H1 (cell line): ENCODE results near the gene HMMR. TPM values are rescaled to one million over a fixed set of nuclear protein-coding genes. Genes with fewer than 3 reads are reported as not detected.

Experiments
- CTCF ChIA-PET: fragments of 300-600 bp; sonication (Branson Sonifier 250); formaldehyde crosslinking; loops from one replicate; lab custom pipeline; 2021; ENCODE audit not compliant: partially characterized antibody; lab: Charles Lee
- POLR2A ChIA-PET: fragments of 300-600 bp; sonication (Branson Sonifier 250); formaldehyde crosslinking; loops from one replicate; lab custom pipeline; 2021; ENCODE audit warnings: inconsistent platforms; ENCODE audit not compliant: partially characterized antibody; lab: Charles Lee
- DNase-seq, 2 experiments: peaks; one replicate each; pipeline versions ENCODE4 v3.0.0 to v3.0.0-alpha.2; 2010 to 2022; ENCODE audit warnings: low spot score in 2 of 2, low read depth in 1 of 2, mixed read lengths in 1 of 2
- FAIRE-seq: peaks from 2 replicates; lab custom pipeline; 2011; peaks lifted over from hg19 to GRCh38; lab: Jason Lieb, UNC
- H2AFZ ChIP-seq: 2 replicates; pipeline ENCODE4 v1.8.1; 2012; ENCODE audit warnings: low read length, inconsistent platforms
- H2AK5ac ChIP-seq: 2 replicates; pipeline ENCODE4 v1.6.1; 2013; ENCODE audit warnings: low read depth, low read length
- H2BK120ac ChIP-seq: replicated peaks from 2 replicates; pipeline ENCODE3; 2013; ENCODE audit warnings: low read depth, low read length, inconsistent platforms
- H2BK12ac ChIP-seq: 2 replicates; pipeline ENCODE4 v1.6.1; 2013; ENCODE audit warnings: low read depth, low read length
- H2BK15ac ChIP-seq: 2 replicates; pipeline ENCODE4 v1.6.1; 2013; ENCODE audit warnings: low read length
- H2BK20ac ChIP-seq: 2 replicates; pipeline ENCODE4 v1.6.1; 2013; ENCODE audit warnings: low read length
- H2BK5ac ChIP-seq: 2 replicates; pipeline ENCODE4 v1.6.1; 2013; ENCODE audit warnings: low read depth, low read length
- H3K14ac ChIP-seq: 2 replicates; pipeline ENCODE4 v1.6.1; 2013; ENCODE audit warnings: inconsistent platforms; ENCODE audit not compliant: insufficient read length
- H3K18ac ChIP-seq: 2 replicates; pipeline ENCODE4 v1.6.1; 2013; ENCODE audit warnings: low read length; ENCODE audit errors: extremely low read depth
- H3K23ac ChIP-seq: 2 replicates; pipeline ENCODE4 v1.6.1; 2013; ENCODE audit warnings: inconsistent platforms; ENCODE audit not compliant: insufficient read length
- H3K23me2 ChIP-seq: 2 replicates; pipeline ENCODE4 v1.6.1; 2013; ENCODE audit warnings: low read depth, low read length
- H3K27ac ChIP-seq: 2 replicates; pipeline ENCODE4 v1.6.1; 2011; ENCODE audit warnings: low read depth, low read length, inconsistent platforms
- H3K27me3 ChIP-seq, 4 experiments: replicated peaks in 1 of 4; 1 replicate in 1 of 4; 2 replicates in 3 of 4; pipeline versions ENCODE4 v1.6.1 to v1.8.1; 2011 to 2013; ENCODE audit warnings: low read length in 3 of 4, mild to moderate bottlenecking in 3 of 4, inconsistent platforms in 2 of 4, mixed read lengths in 2 of 4, moderate library complexity in 1 of 4; ENCODE audit not compliant: control insufficient read depth in 3 of 4, insufficient read depth in 3 of 4; ENCODE audit errors: extremely low read depth in 1 of 4
- H3K36me3 ChIP-seq, 4 experiments: 2 replicates each; pipeline versions ENCODE4 v1.6.1 to v1.8.1; 2011 to 2013; ENCODE audit warnings: mild to moderate bottlenecking in 4 of 4, low read length in 3 of 4, moderate library complexity in 2 of 4, control low read depth in 1 of 4, inconsistent platforms in 1 of 4; ENCODE audit not compliant: insufficient read depth in 4 of 4, control insufficient read depth in 2 of 4
- H3K4ac ChIP-seq: replicated peaks from 2 replicates; pipeline ENCODE3; 2013; ENCODE audit warnings: low read length, low read depth, mixed read lengths, inconsistent platforms; ENCODE audit not compliant: insufficient read length
- H3K4me1 ChIP-seq, 4 experiments: replicated peaks in 1 of 4; 1 replicate in 1 of 4; 2 replicates in 3 of 4; pipeline versions ENCODE4 v1.6.1 to v1.8.1; 2011 to 2013; ENCODE audit warnings: low read length in 3 of 4, inconsistent platforms in 2 of 4, mixed read lengths in 1 of 4; ENCODE audit not compliant: insufficient read depth in 4 of 4, control insufficient read depth in 3 of 4
- H3K4me2 ChIP-seq, 2 experiments: 2 replicates each; pipeline versions ENCODE4 v1.6.1 to v1.8.1; 2011 to 2013; ENCODE audit warnings: low read depth in 2 of 2, low read length in 2 of 2, control low read depth in 1 of 2, inconsistent platforms in 1 of 2, mild to moderate bottlenecking in 1 of 2; ENCODE audit not compliant: insufficient read depth in 1 of 2
- H3K4me3 ChIP-seq, 4 experiments: fragments of 200-600, 300-600 bp in 1 of 4; sonication (generic), shearing (Covaris generic), sonication (Bioruptor Twin) in 1 of 4; 2 replicates each; pipeline versions ENCODE4 v1.5.1 to v1.8.1; 2011 to 2016; ENCODE audit warnings: low read length in 4 of 4, low read depth in 3 of 4, control low read depth in 2 of 4, inconsistent platforms in 2 of 4, mild to moderate bottlenecking in 2 of 4, mixed read lengths in 1 of 4, moderate library complexity in 1 of 4; ENCODE audit not compliant: insufficient read depth in 2 of 4; ENCODE audit errors: extremely low read depth in 1 of 4
- H3K56ac ChIP-seq: replicated peaks from 2 replicates; pipeline ENCODE3; 2013; ENCODE audit warnings: low read depth, mild to moderate bottlenecking, mixed read lengths, low read length, inconsistent platforms; ENCODE audit not compliant: insufficient read length
- H3K79me1 ChIP-seq: 2 replicates; pipeline ENCODE4 v1.6.1; 2013; ENCODE audit warnings: low read depth, low read length, control low read depth
- H3K79me2 ChIP-seq, 2 experiments: 2 replicates each; pipeline versions ENCODE4 v1.6.1 to v1.8.1; 2012 to 2013; ENCODE audit warnings: low read length in 2 of 2, mild to moderate bottlenecking in 2 of 2, inconsistent platforms in 1 of 2; ENCODE audit not compliant: insufficient read depth in 2 of 2, control insufficient read depth in 1 of 2
- H3K9ac ChIP-seq, 4 experiments: replicated peaks in 1 of 4; 1 replicate in 1 of 4; 2 replicates in 3 of 4; pipeline versions ENCODE4 v1.6.1 to v1.8.1; 2011 to 2013; ENCODE audit warnings: low read depth in 3 of 4, low read length in 3 of 4, control low read depth in 2 of 4, mild to moderate bottlenecking in 2 of 4, moderate library complexity in 2 of 4, inconsistent platforms in 1 of 4; ENCODE audit errors: extremely low read depth in 1 of 4
- H3K9me3 ChIP-seq, 2 experiments: 2 replicates each; pipeline versions ENCODE4 v1.6.1 to v1.8.1; 2012 to 2013; ENCODE audit warnings: mild to moderate bottlenecking in 2 of 2, moderate library complexity in 2 of 2, control low read depth in 1 of 2, inconsistent platforms in 1 of 2, low read depth in 1 of 2, low read length in 1 of 2, mixed read lengths in 1 of 2; ENCODE audit not compliant: insufficient read depth in 2 of 2
- H4K20me1 ChIP-seq, 2 experiments: replicated peaks in 1 of 2; 2 replicates each; pipeline versions ENCODE3 to v1.8.1; 2011 to 2013; ENCODE audit warnings: inconsistent platforms in 2 of 2, low read length in 2 of 2, mild to moderate bottlenecking in 1 of 2; ENCODE audit not compliant: insufficient read depth in 2 of 2, control insufficient read depth in 1 of 2
- H4K5ac ChIP-seq: 2 replicates; pipeline ENCODE4 v1.6.1; 2013; ENCODE audit warnings: low read length, low read depth, mixed read lengths, inconsistent platforms; ENCODE audit not compliant: insufficient read length
- H4K8ac ChIP-seq: 2 replicates; pipeline ENCODE4 v1.8.0; 2013; ENCODE audit warnings: mild to moderate bottlenecking, moderate library complexity, low read length, inconsistent platforms; ENCODE audit not compliant: insufficient read depth; ENCODE audit errors: extremely low read depth
- H4K91ac ChIP-seq: replicated peaks from 2 replicates; pipeline ENCODE3; 2013; ENCODE audit warnings: low read length, mixed read lengths, inconsistent platforms; ENCODE audit not compliant: insufficient read length
- ASH2L ChIP-seq: fragments of 200-600, 300-600 bp; sonication (generic); IDR thresholded peaks from one replicate; pipeline ENCODE4 v1.7.1; 2017; ENCODE audit warnings: low read length
- CREB1 ChIP-seq: IDR thresholded peaks from 2 replicates; pipeline ENCODE4 v1.6.1; 2012; ENCODE audit warnings: inconsistent platforms
- EGR1 ChIP-seq: IDR thresholded peaks from 2 replicates; pipeline ENCODE4 v1.6.1; 2011; ENCODE audit warnings: low read depth, low read length, borderline replicate concordance
- EZH2 ChIP-seq: fragments of 200-600 bp; sonication (generic); IDR thresholded peaks from 2 replicates; pipeline ENCODE4 v1.7.1; 2012; ENCODE audit warnings: low read depth, mild to moderate bottlenecking, moderate library complexity, low read length, inconsistent platforms; ENCODE audit not compliant: severe bottlenecking
- FOSL1 ChIP-seq: IDR thresholded peaks from 2 replicates; pipeline ENCODE4 v1.6.1; 2011; ENCODE audit warnings: mild to moderate bottlenecking, low read depth, low read length, moderate library complexity; ENCODE audit not compliant: insufficient read depth
- GABPA ChIP-seq: IDR thresholded peaks from 2 replicates; pipeline ENCODE4 v1.6.1; 2011; ENCODE audit warnings: mild to moderate bottlenecking, low read length, moderate library complexity, borderline replicate concordance; ENCODE audit not compliant: insufficient read depth
- JUN ChIP-seq: IDR thresholded peaks from 2 replicates; pipeline ENCODE4 v1.6.1; 2011; ENCODE audit warnings: low read depth, mild to moderate bottlenecking, improper control_type of control experiment, low read length
- SIN3A ChIP-seq, 2 experiments: IDR thresholded peaks in 1 of 2; conservative IDR thresholded peaks in 1 of 2; 2 replicates each; pipeline ENCODE4 v1.6.1; 2011 to 2012; ENCODE audit warnings: low read length in 2 of 2, improper control_type of control experiment in 1 of 2, low read depth in 1 of 2, mild to moderate bottlenecking in 1 of 2
- SP1 ChIP-seq: IDR thresholded peaks from 2 replicates; pipeline ENCODE4 v1.6.1; 2011; ENCODE audit warnings: low read depth, low read length
- WGBS, 2 experiments: shearing (Covaris generic) in 1 of 2; methylation state at CpG; one replicate each; pipeline versions ENCODE4 v1.1.6 to v1.1.7; 2013 to 2015; ENCODE audit warnings: low lambda C conversion rate in 2 of 2, mixed read lengths in 2 of 2, inconsistent platforms in 1 of 2, low coverage in 1 of 2, missing lambda C conversion rate in 1 of 2; ENCODE audit not compliant: insufficient replicate concordance in 2 of 2, insufficient coverage in 1 of 2, insufficient read length in 1 of 2; ENCODE audit errors: extremely low coverage in 1 of 2, missing lambda C conversion rate in 1 of 2; 5-methylcytosine and 5-hydroxymethylcytosine counted together
- polyA plus RNA-seq, 7 experiments: library from polyadenylated mRNA; depleted of rRNA in 3 of 7; stranded (reverse) in 5 of 7; unstranded in 2 of 7; fragments of >200 nt in 5 of 7; fragments of 200-250 nt in 2 of 7; gene quantifications; 1 replicate in 5 of 7; 2 replicates in 1 of 7; 4 replicates in 1 of 7; pipeline versions ENCODE4 v1.2.1 to v1.2.3, GENCODE V29; 2011 to 2013; ENCODE audit warnings: missing spikeins in 2 of 7, mixed read lengths in 2 of 7
- total RNA-seq: library from RNA; stranded (reverse); fragmentation: NEBNext Ultra II Directional; extraction: Animal tissue kit (Norgen Biotek cat#: 25700); gene quantifications from 2 replicates; pipeline ENCODE4 v1.2.1, GENCODE V29; 2021
- TF ChIP-seq, protein P1 (sequence below): IDR thresholded peaks from 2 replicates; pipeline ENCODE4 v1.6.1; 2011; ENCODE audit warnings: low read length, improper control_type of control experiment

Gene HMMR
- total and polyA plus RNA-seq, 2 of the 8 experiments (the other 6 are each of a cell fraction or from before 2014, with no cell fraction given): 17.5 to 77.3 TPM

DNA sequence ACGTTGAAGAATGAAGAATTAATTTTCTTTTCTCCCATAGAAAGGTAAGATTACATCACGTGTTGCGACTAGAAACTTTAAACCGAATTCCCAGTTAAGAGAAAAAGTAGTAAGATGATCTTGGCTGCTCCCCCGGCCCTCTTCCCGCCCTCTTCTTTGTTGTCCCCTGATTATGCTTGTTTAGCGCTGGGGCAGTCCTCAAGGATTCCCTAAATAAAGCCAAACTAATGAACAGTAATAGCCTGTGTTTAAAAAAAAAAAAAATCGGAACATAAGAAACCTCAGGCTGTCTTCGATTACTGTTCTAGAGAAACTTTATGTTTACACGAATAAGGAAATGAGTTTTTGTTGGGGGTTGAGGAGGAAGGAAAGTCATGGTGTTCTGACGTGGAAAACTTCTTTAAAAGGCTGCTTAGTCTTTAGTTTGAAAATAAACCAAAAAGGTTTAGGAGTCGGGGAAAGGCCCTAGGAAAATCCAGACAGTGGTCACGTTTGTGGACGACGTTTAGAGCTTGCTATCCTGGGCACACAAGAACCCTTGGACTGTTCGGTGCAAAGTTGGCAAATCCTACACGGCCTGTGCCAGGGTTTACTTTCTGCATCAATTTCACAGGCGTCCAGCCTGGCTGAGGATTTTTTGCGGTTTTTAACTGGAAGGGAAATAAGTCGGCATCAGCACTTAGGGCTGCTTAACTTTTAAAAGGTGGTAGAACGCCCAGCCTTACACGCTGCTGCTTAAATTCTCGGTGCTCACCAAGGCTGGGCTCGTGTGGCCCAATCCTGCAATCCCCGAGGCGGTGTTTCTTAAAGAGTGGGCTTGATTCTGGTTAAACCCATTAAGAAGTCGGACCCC lies 43.9 kb downstream of the HMMR start:
- Histone ChIP-seq H3K27me3 (no peaks in the 10 kb centered on the region), H3K18ac (peak overlapping the region; percentile 93), H3K14ac (no peak overlapping the region), H3K4ac (peak overlapping the region; percentile 91), H3K23me2 (peaks cover 12% of the 10 kb centered on the region), H2AK5ac (peak overlapping the region; percentile 78; the same call in 1 of the 2 replicates), H3K23ac (no peak overlapping the region), H3K36me3 (no peaks in the 10 kb centered on the region), H2BK20ac (0 out of 2 replicates have a peak overlapping the region, but pooled peaks have one; percentile 13), H3K56ac (peak overlapping the region; percentile 90), H2AFZ (no peak overlapping the region), H4K5ac (peak overlapping the region; percentile 70), H3K4me1 (peaks cover 0 to 9% (median 4%) of the 10 kb centered on the region in 4 experiments; a peak in 4 of 7 replicates), H3K4me3 (peak overlapping the region; percentile 67 to 98 (median 89)), H3K9me3 (no peaks in the 10 kb centered on the region), H4K8ac (peak overlapping the region; percentile 87; the same call in 1 of the 2 replicates), H3K4me2 (peak overlapping the region; percentile 90 to 100), H3K79me1 (no peaks in the 10 kb centered on the region), H2BK15ac (no peak overlapping the region), H2BK120ac (peak overlapping the region; percentile 95), H2BK12ac (no peak overlapping the region; the same call in 1 of the 2 replicates), H3K79me2 (peaks cover 25 to 55% of the 10 kb centered on the region in 2 experiments), H4K20me1 (peaks cover 12 to 29% of the 10 kb centered on the region in 2 experiments), H4K91ac (peak overlapping the region; percentile 52), H3K9ac (peak overlapping the region; percentile 90 to 99 (median 96)), H2BK5ac (peak overlapping the region; percentile 83), H3K27ac (peak overlapping the region; percentile 89)
- POLR2A ChIA-PET: interaction anchor here (1.0 to 4.6 kb wide), 7 partner anchors 8 to 66 kb away, joined by 3 to 76 read pairs (median 15); partner anchors contain the start of genes CCNG1, HMMR and NUDCD2
- 2% methylated on average over 27 of the region's 27 CpGs; no CpG with 5 or more reads in 1 of the 2 experiments for WGBS, 2 experiments
- CTCF ChIA-PET: interaction anchor here (0.9 to 1.8 kb wide), 3 partner anchors 9 to 31 kb away, joined by 4 to 5 read pairs (median 5); no protein-coding TSS in a partner anchor
- DNase-seq: no peak
- FAIRE-seq: no peak
- no peak for TF ChIP-seq GABPA
- no peak for TF ChIP-seq FOSL1
- no peak for TF ChIP-seq CREB1
- TF ChIP-seq, protein P1, sequence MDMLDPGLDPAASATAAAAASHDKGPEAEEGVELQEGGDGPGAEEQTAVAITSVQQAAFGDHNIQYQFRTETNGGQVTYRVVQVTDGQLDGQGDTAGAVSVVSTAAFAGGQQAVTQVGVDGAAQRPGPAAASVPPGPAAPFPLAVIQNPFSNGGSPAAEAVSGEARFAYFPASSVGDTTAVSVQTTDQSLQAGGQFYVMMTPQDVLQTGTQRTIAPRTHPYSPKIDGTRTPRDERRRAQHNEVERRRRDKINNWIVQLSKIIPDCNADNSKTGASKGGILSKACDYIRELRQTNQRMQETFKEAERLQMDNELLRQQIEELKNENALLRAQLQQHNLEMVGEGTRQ: no peak
- TF ChIP-seq EZH2: no peak
- TF ChIP-seq EGR1: no peak
- no peak for TF ChIP-seq SP1
- TF ChIP-seq JUN: no peak
- no peak for TF ChIP-seq ASH2L
- TF ChIP-seq SIN3A (conservative IDR thresholded peaks at IDR 0.05 in 1 of 2, IDR thresholded peaks at IDR 0.05 in 1 of 2; ENCODE audit: low read depth in 1 of 2, low read length in 2 of 2): 0 out of 4 replicates have a peak, but pooled peaks of 1 of the 2 experiments have one; percentile 12
